DOHH2 (cell line): ENCODE measurements around the gene ATXN7L1.

ENCODE experiments used
- H3F3A ChIP-seq: fragments of 200-600 bp; sonication (generic), shearing (Covaris generic); 2 replicates; pipeline ENCODE4 v1.6.0; 2016; ENCODE audit warnings: antibody characterized with exemption, mild to moderate bottlenecking; ENCODE audit not compliant: control insufficient read depth, insufficient read depth
- H3K27ac ChIP-seq: fragments of 200-600 bp; sonication (generic); 2 replicates; pipeline ENCODE4 v1.5.1; 2014; ENCODE audit warnings: low read depth, mild to moderate bottlenecking, low read length, moderate library complexity
- H3K27me3 ChIP-seq: fragments of 200-600 bp; sonication (generic); 2 replicates; pipeline ENCODE4 v1.6.1; 2014; ENCODE audit warnings: mild to moderate bottlenecking, low read length, mixed read lengths; ENCODE audit not compliant: control insufficient read depth
- H3K36me3 ChIP-seq: fragments of 200-600 bp; sonication (generic); 2 replicates; pipeline ENCODE4 v1.6.1; 2014; ENCODE audit warnings: mild to moderate bottlenecking, low read length, moderate library complexity, mixed read lengths; ENCODE audit not compliant: control insufficient read depth
- H3K4me1 ChIP-seq: fragments of 200-600 bp; sonication (generic); 2 replicates; pipeline ENCODE4 v1.6.1; 2014; ENCODE audit warnings: mild to moderate bottlenecking, low read length, mixed read lengths; ENCODE audit not compliant: control insufficient read depth
- H3K4me2 ChIP-seq: fragments of 200-600 bp; sonication (generic); 2 replicates; pipeline ENCODE4 v1.6.0; 2014; ENCODE audit warnings: mild to moderate bottlenecking, low read length, moderate library complexity
- H3K4me3 ChIP-seq: fragments of 200-600 bp; sonication (generic); 2 replicates; pipeline ENCODE4 v1.5.1; 2014; ENCODE audit warnings: mild to moderate bottlenecking, low read length, mixed read lengths
- H3K79me2 ChIP-seq: fragments of 200-600 bp; sonication (generic); 2 replicates; pipeline ENCODE4 v1.6.1; 2014; ENCODE audit warnings: mild to moderate bottlenecking, low read length, mixed read lengths; ENCODE audit not compliant: control insufficient read depth
- H3K9me2 ChIP-seq: fragments of 200-600 bp; sonication (generic); replicated peaks from 2 replicates; pipeline ENCODE4 v1.6.1; 2014; ENCODE audit warnings: mild to moderate bottlenecking, low read length, mixed read lengths; ENCODE audit not compliant: control insufficient read depth
- H3K9me3 ChIP-seq: fragments of 200-600 bp; sonication (generic); 2 replicates; pipeline ENCODE4 v1.6.1; 2014; ENCODE audit warnings: antibody characterized with exemption, low read length, mixed read lengths; ENCODE audit not compliant: control insufficient read depth, insufficient read depth
- H4K20me1 ChIP-seq: fragments of 200-600 bp; sonication (generic); 2 replicates; pipeline ENCODE4 v1.6.0; 2014; ENCODE audit warnings: low read depth, mild to moderate bottlenecking, antibody characterized with exemption, low read length, moderate library complexity; ENCODE audit not compliant: control insufficient read depth, insufficient read depth
- CTCF ChIP-seq: fragments of 200-600 bp; sonication (generic); IDR thresholded peaks from one replicate; pipeline ENCODE4 v1.5.1; 2014; ENCODE audit warnings: antibody characterized with exemption, mild to moderate bottlenecking, low read depth, low read length; ENCODE audit not compliant: poor library complexity, severe bottlenecking
- EZH2phosphoT487 ChIP-seq: fragments of 200-600 bp; sonication (generic); IDR thresholded peaks from 2 replicates; pipeline ENCODE4 v1.6.1; 2017; ENCODE audit warnings: borderline replicate concordance, mild to moderate bottlenecking, antibody characterized with exemption, low read length, moderate library complexity, mixed read lengths

ATXN7L1 gene

GRCh38 chr7:105618016-105618296 is 258.4 kb downstream of the ATXN7L1 start:
- Histone ChIP-seq H3K79me2 (no peaks in the 10 kb centered on the region), H3K36me3 (peaks cover 6% of the 10 kb centered on the region; the same call in 1 of the 2 replicates), H3K9me3 (no peaks in the 10 kb centered on the region), H3K4me1 (no peaks in the 10 kb centered on the region), H3K4me3 (no peak overlapping the region), H3K27me3 (no peaks in the 10 kb centered on the region), H3F3A (no peaks in the 10 kb centered on the region), H4K20me1 (no peaks in the 10 kb centered on the region), H3K9me2 (no peaks in the 10 kb centered on the region), H3K27ac (no peak overlapping the region), H3K4me2 (no peak overlapping the region)
- TF ChIP-seq EZH2phosphoT487 (no peak), CTCF (no peak)

GRCh38 chr7:105617280-105618015 is 259.0 kb downstream of the ATXN7L1 start:
- no peaks in the 10 kb centered on the region for H3K4me1 ChIP-seq
- H4K20me1 ChIP-seq = no peaks in the 10 kb centered on the region
- H3K27me3 ChIP-seq = no peaks in the 10 kb centered on the region
- H3F3A ChIP-seq = no peaks in the 10 kb centered on the region
- no peaks in the 10 kb centered on the region for H3K9me3 ChIP-seq
- no peak overlapping the region for H3K4me2 ChIP-seq
- peaks cover 1% of the 10 kb centered on the region; the same call in 1 of the 2 replicates for H3K36me3 ChIP-seq
- no peaks in the 10 kb centered on the region for H3K79me2 ChIP-seq
- TF ChIP-seq EZH2phosphoT487 (no peak), CTCF (no peak)
- no peaks in the 10 kb centered on the region for H3K9me2 ChIP-seq
- no peak overlapping the region for H3K4me3 ChIP-seq
- H3K27ac ChIP-seq = no peak overlapping the region

GRCh38 chr7:105614341-105614840 is 262.0 kb downstream of the ATXN7L1 start:
- no peaks in the 10 kb centered on the region for H3K36me3 ChIP-seq
- no peaks in the 10 kb centered on the region for H3K9me2 ChIP-seq
- H3K9me3 ChIP-seq = no peaks in the 10 kb centered on the region
- no peak overlapping the region for H3K27ac ChIP-seq
- no peaks in the 10 kb centered on the region for H3K4me1 ChIP-seq
- H3K79me2 ChIP-seq = no peaks in the 10 kb centered on the region
- H3F3A ChIP-seq = no peaks in the 10 kb centered on the region
- H3K4me3 ChIP-seq = no peak overlapping the region
- TF ChIP-seq CTCF (no peak), EZH2phosphoT487 (no peak)
- H4K20me1 ChIP-seq = no peaks in the 10 kb centered on the region
- no peak overlapping the region for H3K4me2 ChIP-seq
- no peaks in the 10 kb centered on the region for H3K27me3 ChIP-seq
